SH-SY5Y (cell line): Measurements from ENCODE around the gene CEMIP2.

Experiments used
- GATA2 ChIP-seq: IDR thresholded peaks from 2 replicates; pipeline ENCODE4 v1.6.1; 2011; ENCODE audit warnings: mild to moderate bottlenecking, low read depth, low read length
- GATA3 ChIP-seq: IDR thresholded peaks from 2 replicates; pipeline ENCODE4 v1.6.1; 2011; ENCODE audit warnings: low read depth, mild to moderate bottlenecking, low read length, moderate library complexity

CEMIP2 gene

GRCh38 chr9:71652480-71652879 lies 115.8 kb downstream of the CEMIP2 start:
- TF ChIP-seq GATA2 (no peak), GATA3 (no peak)

GRCh38 chr9:71648453-71648852 lies 119.9 kb downstream of the CEMIP2 start:
- TF ChIP-seq GATA3 (no peak), GATA2 (no peak)

GRCh38 chr9:71647094-71647591 lies 121.2 kb downstream of the CEMIP2 start:
- no peak for TF ChIP-seq GATA2

GRCh38 chr9:71646131-71646530 lies 122.2 kb downstream of the CEMIP2 start:
- TF ChIP-seq GATA2, result no peak

GRCh38 chr9:71644819-71645362 lies 123.4 kb downstream of the CEMIP2 start:
- TF ChIP-seq GATA3, result no peak
- no peak for TF ChIP-seq GATA2

- TF ChIP-seq GATA3, result no peak
Measured at GRCh38 chr9:71643330-71643729, 125.0 kb downstream of the CEMIP2 start.

GRCh38 chr9:71642056-71642455 lies 126.3 kb downstream of the CEMIP2 start:
- TF ChIP-seq GATA3 (no peak), GATA2 (no peak)

GRCh38 chr9:71638627-71639026 lies 129.7 kb downstream of the CEMIP2 start:
- TF ChIP-seq GATA3, result no peak
- TF ChIP-seq GATA2, result no peak

- TF ChIP-seq GATA3 (no peak), GATA2 (no peak)
Measured at GRCh38 chr9:71637926-71638325, 130.4 kb downstream of the CEMIP2 start.

GRCh38 chr9:71637375-71637774 lies 130.9 kb downstream of the CEMIP2 start:
- TF ChIP-seq GATA3 (no peak), GATA2 (no peak)

- no peak for TF ChIP-seq GATA2
- no peak for TF ChIP-seq GATA3
Measured at GRCh38 chr9:71636143-71636839, 132.0 kb downstream of the CEMIP2 start.

GRCh38 chr9:71634752-71635151 lies 133.6 kb downstream of the CEMIP2 start:
- TF ChIP-seq GATA3, result no peak
- no peak for TF ChIP-seq GATA2
